Measurements from ENCODE around the gene CEP89.

CEP89 gene

GRCh38 chr19:32877977-32878745, 93.6 kb downstream of the CEP89 start:
- Histone ChIP-seq H3K9ac (ENCODE audit: low read depth, low read length) (no peak overlapping the region), H3K36me3 (ENCODE audit: insufficient read depth, low read length) (peaks cover 9% of the 10 kb centered on the region), H2AFZ (ENCODE audit: low read depth, low read length) (no peak overlapping the region), H3K79me2 (ENCODE audit: insufficient read depth, low read length) (no peaks in the 10 kb centered on the region), H3K4me1 (ENCODE audit: insufficient read depth, low read length) (no peaks in the 10 kb centered on the region), H3K4me3 (ENCODE audit: low read depth in 1 of 2, low read length in 2 of 2) (no peak overlapping the region), H3K27me3 (ENCODE audit: insufficient read depth, low read length, poor library complexity) (no peaks in the 10 kb centered on the region), H3K9me3 (ENCODE audit: insufficient read depth, low read length, severe bottlenecking) (no peaks in the 10 kb centered on the region), H3K27ac (ENCODE audit: low read length) (no peak overlapping the region), H4K20me1 (ENCODE audit: insufficient read depth, low read length) (no peaks in the 10 kb centered on the region), H3K4me2 (ENCODE audit: insufficient read depth, low read length) (no peak overlapping the region)
- ATAC-seq (ENCODE audit: insufficient read depth, low read depth) (no peak), DNase-seq (no peak)
- no peak for TF ChIP-seq EZH2 (IDR thresholded peaks at IDR 0.05; ENCODE audit: borderline replicate concordance, low read depth, low read length, severe bottlenecking)
- no peak for TF ChIP-seq CTCF (IDR thresholded peaks at IDR 0.05; ENCODE audit: borderline replicate concordance, extremely low read depth, low read length, poor library complexity, severe bottlenecking)

- no peaks in the 10 kb centered on the region for H4K20me1 ChIP-seq (ENCODE audit: insufficient read depth, low read length)
- DNase-seq (no peak), ATAC-seq (ENCODE audit: insufficient read depth, low read depth) (no peak)
- no peak for TF ChIP-seq EZH2 (IDR thresholded peaks at IDR 0.05; ENCODE audit: borderline replicate concordance, low read depth, low read length, severe bottlenecking)
- no peak for TF ChIP-seq CTCF (IDR thresholded peaks at IDR 0.05; ENCODE audit: borderline replicate concordance, extremely low read depth, low read length, poor library complexity, severe bottlenecking)
- H3K9me3 ChIP-seq (ENCODE audit: insufficient read depth, low read length, severe bottlenecking) = no peaks in the 10 kb centered on the region
- H3K4me2 ChIP-seq (ENCODE audit: insufficient read depth, low read length) = no peak overlapping the region
- H3K27ac ChIP-seq (ENCODE audit: low read length) = no peak overlapping the region
- no peaks in the 10 kb centered on the region for H3K4me1 ChIP-seq (ENCODE audit: insufficient read depth, low read length)
- H3K27me3 ChIP-seq (ENCODE audit: insufficient read depth, low read length, poor library complexity) = no peaks in the 10 kb centered on the region
- H3K79me2 ChIP-seq (ENCODE audit: insufficient read depth, low read length) = no peaks in the 10 kb centered on the region
- H3K4me3 ChIP-seq (ENCODE audit: low read depth in 1 of 2, low read length in 2 of 2) = no peak overlapping the region
- peaks cover 9% of the 10 kb centered on the region for H3K36me3 ChIP-seq (ENCODE audit: insufficient read depth, low read length)
- H2AFZ ChIP-seq (ENCODE audit: low read depth, low read length) = no peak overlapping the region
- no peak overlapping the region for H3K9ac ChIP-seq (ENCODE audit: low read depth, low read length)
These were observed 94.3 kb downstream of the CEP89 start for GRCh38 chr19:32877323-32877912.

- TF ChIP-seq EZH2 (IDR thresholded peaks at IDR 0.05; ENCODE audit: borderline replicate concordance, low read depth, low read length, severe bottlenecking) (no peak), CTCF (IDR thresholded peaks at IDR 0.05; ENCODE audit: borderline replicate concordance, extremely low read depth, low read length, poor library complexity, severe bottlenecking) (no peak)
- Histone ChIP-seq H2AFZ (ENCODE audit: low read depth, low read length) (no peak overlapping the region), H3K4me2 (ENCODE audit: insufficient read depth, low read length) (no peak overlapping the region), H3K9ac (ENCODE audit: low read depth, low read length) (no peak overlapping the region), H3K4me3 (ENCODE audit: low read depth in 1 of 2, low read length in 2 of 2) (no peak overlapping the region), H3K27me3 (ENCODE audit: insufficient read depth, low read length, poor library complexity) (no peaks in the 10 kb centered on the region), H3K36me3 (ENCODE audit: insufficient read depth, low read length) (peaks cover 9% of the 10 kb centered on the region), H3K79me2 (ENCODE audit: insufficient read depth, low read length) (no peaks in the 10 kb centered on the region), H3K9me3 (ENCODE audit: insufficient read depth, low read length, severe bottlenecking) (no peaks in the 10 kb centered on the region), H3K27ac (ENCODE audit: low read length) (no peak overlapping the region), H3K4me1 (ENCODE audit: insufficient read depth, low read length) (no peaks in the 10 kb centered on the region), H4K20me1 (ENCODE audit: insufficient read depth, low read length) (no peaks in the 10 kb centered on the region)
- ATAC-seq (ENCODE audit: insufficient read depth, low read depth) (no peak), DNase-seq (no peak)
These were observed 94.9 kb downstream of the CEP89 start for GRCh38 chr19:32876919-32877285.

All from DND-41 (cell line).